SU-DHL-6 (cell line): ENCODE data around the gene EFTUD2.

ENCODE experiments used
- H2AFZ ChIP-seq: fragments of 200-600 bp; sonication (generic); 2 replicates; pipeline ENCODE4 v1.6.1; 2014; ENCODE audit warnings: low read depth, mild to moderate bottlenecking, moderate library complexity, mixed read lengths, antibody characterized with exemption, low read length; ENCODE audit not compliant: severe bottlenecking
- H3F3A ChIP-seq: fragments of 200-600 bp; shearing (Covaris generic); 2 replicates; pipeline ENCODE4 v1.6.0; 2016; ENCODE audit warnings: antibody characterized with exemption, mild to moderate bottlenecking; ENCODE audit not compliant: insufficient read depth
- H3K27ac ChIP-seq: fragments of 200-600 bp; sonication (generic); 2 replicates; pipeline ENCODE4 v1.5.1; 2016; ENCODE audit warnings: low read depth, mild to moderate bottlenecking, low read length, moderate library complexity, mixed read lengths
- H3K27me3 ChIP-seq: fragments of 200-600 bp; sonication (generic), shearing (Covaris generic); 2 replicates; pipeline ENCODE4 v1.6.0; 2014; ENCODE audit warnings: mild to moderate bottlenecking, low read length
- H3K36me3 ChIP-seq: fragments of 200-600 bp; sonication (generic); 2 replicates; pipeline ENCODE4 v1.6.1; 2014; ENCODE audit warnings: mild to moderate bottlenecking, low read length, mixed read lengths
- H3K4me2 ChIP-seq: fragments of 300-600, 200-600 bp; shearing (Covaris generic), sonication (generic); 2 replicates; pipeline ENCODE4 v1.6.0; 2014; ENCODE audit warnings: low read length, low read depth, mild to moderate bottlenecking; ENCODE audit not compliant: poor library complexity, severe bottlenecking
- H3K4me3 ChIP-seq: fragments of 200-600 bp; sonication (generic); 2 replicates; pipeline ENCODE4 v1.5.1; 2014; ENCODE audit warnings: antibody characterized with exemption, low read length, mild to moderate bottlenecking, mixed read lengths; ENCODE audit not compliant: insufficient read depth, poor library complexity, severe bottlenecking
- H3K79me2 ChIP-seq: fragments of 200-600 bp; sonication (generic); 2 replicates; pipeline ENCODE4 v1.6.1; 2014; ENCODE audit warnings: mild to moderate bottlenecking, low read length, moderate library complexity; ENCODE audit not compliant: insufficient read depth
- H3K9ac ChIP-seq: fragments of 200-600 bp; sonication (generic); 2 replicates; pipeline ENCODE4 v1.7.0; 2014; ENCODE audit warnings: mild to moderate bottlenecking, low read length
- H3K9me2 ChIP-seq: fragments of 200-600 bp; sonication (generic); replicated peaks from 2 replicates; pipeline ENCODE4 v1.6.1; 2014; ENCODE audit warnings: low read length; ENCODE audit not compliant: insufficient read depth
- H3K9me3 ChIP-seq: fragments of 200-600 bp; sonication (generic); 2 replicates; pipeline ENCODE4 v1.6.1; 2014; ENCODE audit warnings: low read length, mixed read lengths; ENCODE audit not compliant: insufficient read depth
- H4K20me1 ChIP-seq: fragments of 200-600 bp; sonication (generic); 2 replicates; pipeline ENCODE4 v1.6.1; 2014; ENCODE audit warnings: low read depth, mild to moderate bottlenecking, antibody characterized with exemption, low read length, moderate library complexity, mixed read lengths
- CTCF ChIP-seq: fragments of 200-600 bp; sonication (generic); IDR thresholded peaks from one replicate; pipeline ENCODE4 v1.5.1; 2017; ENCODE audit warnings: antibody characterized with exemption, mild to moderate bottlenecking, low read length, moderate library complexity; ENCODE audit not compliant: insufficient read depth, poor library complexity, severe bottlenecking
- EZH2phosphoT487 ChIP-seq: fragments of 200-600 bp; sonication (generic), shearing (Covaris generic); conservative IDR thresholded peaks from 2 replicates; pipeline ENCODE4 v1.6.1; 2018; ENCODE audit warnings: mild to moderate bottlenecking, antibody characterized with exemption, low read length, moderate library complexity, mixed read lengths

EFTUD2 gene

GRCh38 chr17:44807093-44807816 is 92.0 kb downstream of the EFTUD2 start:
- H3K9ac ChIP-seq = no peak overlapping the region
- H3K9me2 ChIP-seq = no peaks in the 10 kb centered on the region
- H2AFZ ChIP-seq = no peak overlapping the region
- H3K36me3 ChIP-seq = peaks cover 15% of the 10 kb centered on the region
- peaks cover 40% of the 10 kb centered on the region for H3K79me2 ChIP-seq
- H3K9me3 ChIP-seq = no peaks in the 10 kb centered on the region
- H3K4me2 ChIP-seq = no peak overlapping the region
- no peaks in the 10 kb centered on the region for H3K27me3 ChIP-seq
- TF ChIP-seq EZH2phosphoT487 = no peak
- TF ChIP-seq CTCF = no peak
- H3K4me3 ChIP-seq = no peak overlapping the region
- no peak overlapping the region for H3K27ac ChIP-seq
- H4K20me1 ChIP-seq = no peaks in the 10 kb centered on the region; the same call in 1 of the 2 replicates
- 0 out of 2 replicates have a peak, but pooled peaks cover under 1% of the 10 kb centered on the region for H3F3A ChIP-seq

GRCh38 chr17:44804302-44805089 is 94.7 kb downstream of the EFTUD2 start:
- no peaks in the 10 kb centered on the region for H3K27me3 ChIP-seq
- no peak overlapping the region for H3K4me2 ChIP-seq

GRCh38 chr17:44801880-44802279 is 97.4 kb downstream of the EFTUD2 start:
- H2AFZ ChIP-seq = no peak overlapping the region
- H4K20me1 ChIP-seq = no peaks in the 10 kb centered on the region
- peaks cover 17% of the 10 kb centered on the region for H3K36me3 ChIP-seq
- H3K27me3 ChIP-seq = no peaks in the 10 kb centered on the region
- no peaks in the 10 kb centered on the region for H3K9me2 ChIP-seq
- H3K9ac ChIP-seq = no peak overlapping the region
- no peak overlapping the region for H3K27ac ChIP-seq
- no peaks in the 10 kb centered on the region for H3F3A ChIP-seq
- H3K4me2 ChIP-seq = no peak overlapping the region
- H3K9me3 ChIP-seq = no peaks in the 10 kb centered on the region
- no peak for TF ChIP-seq CTCF
- TF ChIP-seq EZH2phosphoT487 = no peak
- H3K4me3 ChIP-seq = no peak overlapping the region
- H3K79me2 ChIP-seq = peaks cover under 1% of the 10 kb centered on the region; the same call in 1 of the 2 replicates

More at GRCh38 chr17:44804302-44805089, 94.7 kb downstream of the EFTUD2 start:
- Histone ChIP-seq H3K36me3 (peaks cover 17% of the 10 kb centered on the region), H3K79me2 (peaks cover 19% of the 10 kb centered on the region), H2AFZ (no peak overlapping the region), H4K20me1 (no peaks in the 10 kb centered on the region; the same call in 1 of the 2 replicates), H3F3A (no peaks in the 10 kb centered on the region), H3K27ac (no peak overlapping the region), H3K9ac (no peak overlapping the region), H3K4me3 (no peak overlapping the region), H3K9me2 (no peaks in the 10 kb centered on the region), H3K9me3 (no peaks in the 10 kb centered on the region)
- no peak for TF ChIP-seq CTCF
- TF ChIP-seq EZH2phosphoT487 = no peak
